IPS-18a (cell line): ENCODE measurements around the gene ABO.
"Not testable (repeated sequence)": the region's sequence is repeated elsewhere in the genome, so short reads cannot be mapped to it uniquely, and the experiment has no call there.

ENCODE experiments used
- H3K27ac ChIP-seq: one replicate; pipeline ENCODE4 v1.5.1; 2013; ENCODE audit warnings: low read length
- H3K27me3 ChIP-seq: one replicate; pipeline ENCODE4 v1.6.1; 2013; ENCODE audit warnings: mild to moderate bottlenecking, low read length; ENCODE audit not compliant: control insufficient read depth, insufficient read depth
- H3K36me3 ChIP-seq: one replicate; pipeline ENCODE4 v1.6.1; 2013; ENCODE audit warnings: low read depth, low read length; ENCODE audit not compliant: control insufficient read depth
- H3K4me1 ChIP-seq: one replicate; pipeline ENCODE4 v1.6.1; 2013; ENCODE audit warnings: low read depth, low read length; ENCODE audit not compliant: control insufficient read depth
- H3K4me3 ChIP-seq: one replicate; pipeline ENCODE4 v1.5.1; 2013; ENCODE audit warnings: low read length
- H3K9ac ChIP-seq: one replicate; pipeline ENCODE4 v1.6.1; 2013; ENCODE audit warnings: mild to moderate bottlenecking, low read length, moderate library complexity
- H3K9me3 ChIP-seq: one replicate; pipeline ENCODE4 v1.6.1; 2013; ENCODE audit warnings: low read depth, low read length; ENCODE audit not compliant: control insufficient read depth

Gene ABO

DNA sequence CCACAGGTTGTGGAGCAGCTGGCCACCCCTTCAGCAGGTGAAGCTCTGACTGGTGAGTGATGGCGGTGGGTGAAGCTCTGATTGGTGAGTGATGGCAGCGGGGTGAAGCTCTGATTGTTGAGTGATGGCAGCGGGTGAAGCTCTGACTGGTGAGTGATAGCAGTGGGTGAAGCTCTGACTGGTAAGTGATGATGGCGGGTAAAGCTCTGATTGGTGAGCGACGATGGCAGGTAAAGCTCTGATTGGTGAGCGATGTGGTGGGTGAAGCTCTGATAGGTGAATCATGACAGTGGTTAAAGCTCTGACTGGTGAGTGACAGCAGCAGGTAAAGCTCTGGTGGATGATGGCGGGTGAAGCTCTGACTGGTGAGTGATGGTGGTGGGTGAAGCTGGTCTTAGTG, 9.4 kb upstream of the ABO start:
- Histone ChIP-seq H3K27me3 (peaks cover 4% of the 10 kb centered on the region), H3K4me3 (no peak overlapping the region), H3K36me3 (no peaks in the 10 kb centered on the region), H3K9ac (no peak overlapping the region), H3K4me1 (no peaks in the 10 kb centered on the region), H3K9me3 (peaks cover 9% of the 10 kb centered on the region), H3K27ac (no peak overlapping the region)

DNA sequence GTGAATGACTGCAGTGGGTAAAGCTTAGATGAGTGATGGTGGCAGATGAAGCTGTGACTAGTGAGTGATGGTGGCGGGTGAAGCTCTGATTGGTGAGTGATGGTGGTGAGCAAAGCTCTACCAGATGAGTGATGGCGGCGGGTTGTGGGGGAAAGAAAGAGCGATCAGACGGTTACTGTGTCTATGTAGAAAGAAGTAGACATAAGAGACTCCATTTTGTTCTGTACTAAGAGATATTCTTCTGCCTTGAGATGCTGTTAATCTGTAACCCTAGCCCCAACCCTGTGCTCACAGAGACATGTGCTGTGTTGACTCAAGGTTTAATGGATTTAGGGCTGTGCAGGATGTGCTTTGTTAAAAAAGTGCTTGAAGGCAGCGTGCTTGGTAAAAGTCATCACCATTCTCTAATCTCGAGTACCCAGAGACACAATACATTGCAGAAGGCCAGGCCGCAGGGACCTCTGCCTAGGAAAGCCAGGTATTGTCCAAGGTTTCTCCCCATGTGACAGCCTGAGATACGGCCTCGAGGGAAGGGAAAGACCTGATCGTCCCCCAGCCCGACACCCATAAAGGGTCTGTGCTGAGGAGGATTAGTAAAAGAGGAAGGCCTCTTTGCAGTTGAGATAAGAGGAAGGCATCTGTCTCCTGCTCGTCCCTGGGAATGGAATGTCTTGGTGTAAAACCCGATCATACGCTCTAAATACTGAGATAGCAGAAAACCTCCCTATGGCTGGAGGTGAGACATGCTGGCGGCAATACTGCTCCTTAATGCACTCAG, 8.4 kb upstream of the ABO start:
- H3K4me1 ChIP-seq, H3K9me3 ChIP-seq, H3K27me3 ChIP-seq, H3K4me3 ChIP-seq, H3K9ac ChIP-seq, H3K27ac ChIP-seq, H3K36me3 ChIP-seq: not testable (repeated sequence)

DNA sequence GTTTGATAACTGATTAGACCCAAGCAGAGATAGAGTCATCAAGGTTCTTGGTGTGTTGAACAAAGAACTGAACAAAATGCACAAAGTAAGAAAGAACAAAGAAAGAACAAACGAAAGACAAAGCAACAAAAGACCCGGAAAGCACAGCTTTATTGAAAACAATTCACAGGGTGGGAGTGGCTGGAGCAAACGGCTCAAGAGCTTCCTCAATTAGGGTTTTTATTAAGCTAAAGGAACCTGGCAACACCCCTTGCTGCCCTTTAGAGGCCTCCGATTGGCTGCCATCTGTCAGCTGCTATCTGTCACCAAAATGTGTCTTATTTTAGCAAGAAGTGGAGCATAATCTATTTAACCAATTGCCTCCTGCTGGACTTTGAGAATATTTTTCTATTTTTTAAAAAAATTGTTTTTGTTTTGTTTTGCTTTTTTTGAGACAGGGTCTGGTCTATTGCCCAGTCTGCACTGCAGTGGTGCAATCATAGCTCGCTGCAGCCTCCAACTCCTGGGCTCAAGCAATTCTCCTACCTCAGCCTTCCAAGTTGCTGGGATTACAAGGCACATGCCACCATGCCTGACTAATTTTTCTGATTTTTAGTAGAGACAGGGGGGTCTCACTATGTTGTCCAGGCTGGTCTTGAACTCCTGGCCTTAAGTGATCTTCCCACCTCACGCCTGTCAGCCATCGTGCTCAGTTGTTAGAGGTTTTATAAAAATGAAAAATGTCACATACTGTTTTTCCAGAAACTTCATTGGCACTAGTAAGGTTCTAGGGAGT, 7.7 kb upstream of the ABO start:
- no peaks in the 10 kb centered on the region for H3K9me3 ChIP-seq
- H3K4me1 ChIP-seq = no peaks in the 10 kb centered on the region

DNA sequence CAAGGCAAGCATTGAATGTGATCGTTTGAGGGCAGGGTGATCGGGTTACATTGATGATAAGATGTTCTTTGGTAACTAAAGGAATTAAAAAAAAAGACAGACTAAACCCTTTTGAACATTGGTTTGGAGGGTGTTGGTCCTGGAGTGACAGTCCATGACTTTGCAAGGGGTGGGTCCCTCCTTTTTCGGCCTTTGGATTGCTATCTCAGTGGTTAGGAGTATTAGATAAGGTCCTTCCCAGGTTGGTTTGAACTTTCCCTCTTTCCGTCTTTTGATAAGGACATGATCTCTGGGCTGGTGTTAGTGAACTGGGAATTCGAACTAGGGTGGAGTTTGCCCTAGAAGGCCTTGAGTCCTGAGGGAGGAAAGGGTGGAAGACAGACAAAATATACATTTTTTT, 5.4 kb upstream of the ABO start:
- no peak overlapping the region for H3K27ac ChIP-seq
- H3K9me3 ChIP-seq = no peaks in the 10 kb centered on the region
- peaks cover 40% of the 10 kb centered on the region for H3K27me3 ChIP-seq
- no peaks in the 10 kb centered on the region for H3K4me1 ChIP-seq
- no peak overlapping the region for H3K9ac ChIP-seq
- H3K36me3 ChIP-seq = no peaks in the 10 kb centered on the region
- no peak overlapping the region for H3K4me3 ChIP-seq

More for the DNA sequence above, 7.7 kb upstream of the ABO start:
- Histone ChIP-seq H3K36me3 (no peaks in the 10 kb centered on the region), H3K9ac (no peak overlapping the region), H3K27ac (no peak overlapping the region), H3K4me3 (no peak overlapping the region), H3K27me3 (peaks cover 17% of the 10 kb centered on the region)

DNA sequence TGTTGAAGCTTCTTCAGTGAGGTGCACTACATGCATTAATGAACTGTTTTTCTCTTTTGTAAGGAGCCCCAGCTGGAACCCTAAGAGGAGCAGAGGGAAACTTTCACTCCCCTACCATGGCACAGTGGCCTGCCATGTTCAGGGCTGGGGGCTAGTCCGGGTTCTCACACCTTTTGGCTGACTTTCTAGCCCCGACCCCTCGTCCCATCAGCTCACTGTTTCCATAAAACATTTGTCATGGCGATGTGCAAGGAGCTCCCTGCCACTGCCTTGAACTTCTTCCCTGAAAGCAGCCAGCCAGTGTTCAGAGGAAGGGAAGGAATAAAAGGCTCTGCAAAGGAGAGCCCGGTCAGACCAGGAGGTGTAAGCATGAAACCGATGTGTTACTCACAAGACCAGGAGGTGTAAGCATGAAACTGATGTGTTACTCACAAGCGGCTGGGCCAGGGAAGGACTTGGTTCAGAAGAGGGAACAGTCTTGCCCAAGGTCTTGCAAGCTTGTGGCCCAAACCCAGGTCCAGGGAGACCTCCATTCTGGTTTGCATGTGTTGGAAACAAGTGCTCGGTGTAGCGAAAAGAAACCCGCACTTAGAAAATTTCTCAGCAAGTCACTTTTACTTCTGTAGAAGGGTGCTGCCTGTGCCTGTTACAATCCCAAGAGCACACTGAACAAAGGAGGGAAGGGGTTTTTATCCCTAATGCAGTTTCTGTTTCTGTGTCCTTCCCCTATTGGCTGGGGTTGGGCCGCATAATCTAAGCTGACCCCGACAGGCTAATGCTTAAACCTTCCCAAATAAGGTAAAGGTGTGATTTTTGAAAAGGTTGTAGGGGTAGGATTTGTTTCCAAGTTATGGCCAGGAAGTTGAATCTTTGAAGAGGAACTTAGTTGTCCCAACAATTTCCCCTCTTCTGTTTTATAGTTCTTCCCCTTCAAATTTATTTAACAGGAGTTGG, 3.4 kb upstream of the ABO start:
- Histone ChIP-seq H3K9me3 (no peaks in the 10 kb centered on the region), H3K9ac (no peak overlapping the region), H3K27me3 (peaks cover 59% of the 10 kb centered on the region), H3K4me1 (no peaks in the 10 kb centered on the region), H3K27ac (no peak overlapping the region), H3K36me3 (no peaks in the 10 kb centered on the region), H3K4me3 (no peak overlapping the region)

DNA sequence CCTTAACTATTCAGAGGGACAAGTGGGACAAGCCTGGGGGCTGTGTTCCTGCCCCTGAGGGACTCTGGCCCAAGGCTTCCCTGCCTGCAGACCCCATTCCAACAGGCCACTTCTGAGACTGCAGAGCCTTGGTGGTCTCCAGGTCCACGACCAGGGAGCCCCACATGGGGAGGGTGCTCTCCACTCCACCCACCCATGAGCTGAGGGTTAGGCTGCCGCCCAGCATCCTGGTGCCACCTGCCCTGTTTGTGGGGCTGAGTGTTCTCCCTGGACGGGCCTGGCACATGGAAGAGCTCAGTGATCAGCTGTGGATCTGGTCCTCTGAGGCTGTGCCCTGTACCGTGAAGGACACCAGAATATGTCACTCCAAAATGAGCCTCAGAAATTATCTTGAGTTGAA, 2.5 kb upstream of the ABO start:
- Histone ChIP-seq H3K27me3 (peaks cover 69% of the 10 kb centered on the region), H3K27ac (no peak overlapping the region), H3K4me3 (no peak overlapping the region), H3K9ac (no peak overlapping the region), H3K9me3 (no peaks in the 10 kb centered on the region), H3K4me1 (no peaks in the 10 kb centered on the region), H3K36me3 (no peaks in the 10 kb centered on the region)

DNA sequence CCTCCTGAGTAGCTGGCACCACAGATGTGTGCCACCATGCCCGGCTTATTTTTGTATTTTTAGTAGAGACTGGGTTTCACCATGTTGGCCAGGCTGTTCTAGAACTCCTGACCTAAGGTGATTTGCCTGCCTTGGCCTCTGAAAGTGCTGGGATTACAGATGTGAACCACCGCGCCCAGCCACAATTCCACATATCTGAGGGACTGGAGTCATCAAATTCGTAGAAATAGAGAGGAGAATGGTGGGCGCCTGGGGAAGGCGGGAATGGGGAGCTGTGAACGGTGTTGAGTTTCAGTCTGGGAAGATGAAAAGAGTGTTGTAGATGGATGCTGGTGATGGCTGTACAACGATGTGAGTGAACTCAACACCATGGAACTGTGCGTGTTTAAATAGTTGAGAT, 1.9 kb upstream of the ABO start:
- H3K4me1 ChIP-seq = no peaks in the 10 kb centered on the region
- no peak overlapping the region for H3K4me3 ChIP-seq
- H3K27me3 ChIP-seq = peaks cover 74% of the 10 kb centered on the region
- no peaks in the 10 kb centered on the region for H3K9me3 ChIP-seq
- no peak overlapping the region for H3K9ac ChIP-seq
- no peak overlapping the region for H3K27ac ChIP-seq
- no peaks in the 10 kb centered on the region for H3K36me3 ChIP-seq

DNA sequence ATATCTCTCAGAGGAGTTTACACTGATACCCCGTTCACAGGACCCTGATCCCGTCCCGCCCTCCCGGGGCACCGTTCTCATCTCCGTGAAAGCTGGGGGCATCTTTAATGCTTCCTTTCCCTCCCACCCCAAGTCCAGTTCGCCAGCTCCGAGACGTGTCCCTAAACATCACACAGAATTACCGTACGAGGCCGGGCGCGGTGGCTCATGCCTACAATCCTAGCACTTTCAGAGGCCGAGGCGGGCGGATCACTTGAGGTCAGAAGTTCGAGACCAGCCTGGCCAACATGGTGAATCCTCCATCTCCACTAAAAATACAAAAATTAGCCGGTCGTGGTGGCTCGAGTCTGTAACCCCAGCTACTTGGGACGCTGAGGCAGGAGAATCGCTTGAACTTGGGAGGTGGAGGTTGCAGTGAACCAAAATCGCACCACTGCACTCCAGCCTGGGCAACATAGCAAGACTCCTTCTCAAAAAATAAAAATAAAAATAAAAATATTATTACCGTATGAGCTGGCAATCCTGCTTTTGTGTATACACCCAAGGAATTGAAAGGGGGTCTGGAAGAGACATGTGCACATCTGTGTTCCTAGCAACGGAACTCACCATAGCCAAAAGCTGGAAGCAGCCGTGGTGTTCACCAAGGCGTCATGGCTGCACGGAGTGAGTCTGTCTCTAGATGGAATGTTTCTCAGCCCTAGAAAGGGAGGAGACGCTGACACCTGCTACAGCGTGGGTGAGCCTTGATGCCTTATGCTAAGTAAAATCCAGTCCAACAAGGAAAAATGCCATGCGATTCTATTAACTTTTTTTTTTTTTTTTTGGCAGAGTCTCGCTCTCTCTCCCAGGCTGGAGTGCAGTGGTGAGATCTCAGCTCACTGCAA, 1.2 kb upstream of the ABO start:
- no peaks in the 10 kb centered on the region for H3K4me1 ChIP-seq
- no peak overlapping the region for H3K9ac ChIP-seq
- peak overlapping the region; percentile 47 for H3K4me3 ChIP-seq
- peaks cover 81% of the 10 kb centered on the region for H3K27me3 ChIP-seq
- no peak overlapping the region for H3K27ac ChIP-seq
- H3K9me3 ChIP-seq = no peaks in the 10 kb centered on the region
- H3K36me3 ChIP-seq = no peaks in the 10 kb centered on the region

DNA sequence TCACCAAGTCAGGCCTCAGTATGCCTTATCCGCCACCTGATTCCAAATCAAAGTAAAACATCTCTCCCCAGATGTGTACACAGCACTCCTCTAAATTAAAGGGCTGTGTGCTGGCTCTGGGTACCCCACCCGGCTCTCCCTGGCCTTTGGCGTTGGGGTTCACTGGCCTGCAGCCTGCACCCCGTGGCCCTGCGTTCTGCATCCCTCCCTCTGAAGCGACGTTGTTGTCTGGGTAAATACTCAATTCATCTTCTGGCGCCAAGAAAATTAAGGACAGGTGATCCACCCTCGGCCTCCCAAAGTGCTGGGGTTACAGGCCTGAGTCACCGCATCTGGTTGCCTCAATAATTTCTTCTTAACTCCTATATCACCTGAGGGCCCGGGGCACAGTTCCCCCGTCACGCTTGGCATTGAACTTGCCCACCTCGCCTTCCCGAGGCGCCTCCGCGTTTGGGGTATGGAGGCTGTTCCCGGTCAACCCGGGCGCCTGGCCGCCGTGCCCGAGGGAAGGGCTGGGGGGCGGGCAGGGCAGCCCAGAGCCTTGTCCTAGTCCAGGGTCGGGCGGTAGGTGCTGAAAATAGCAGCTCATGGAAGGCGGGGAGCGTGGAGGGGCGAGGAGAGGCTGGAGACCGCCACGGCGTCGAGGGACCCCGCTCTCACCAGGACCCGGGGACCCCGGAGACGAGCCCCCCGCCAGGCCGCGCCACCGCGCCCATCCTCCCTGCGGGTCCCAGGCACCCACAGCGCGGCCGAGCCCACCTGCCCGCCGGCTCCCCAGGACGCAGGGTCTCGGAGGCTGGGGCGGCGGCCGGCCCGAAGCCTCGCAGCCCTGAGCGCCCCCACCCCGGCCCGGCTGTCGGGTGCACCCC, 531 bp downstream of the ABO start:
- H3K27me3 ChIP-seq = peaks cover 77% of the 10 kb centered on the region
- no peak overlapping the region for H3K9ac ChIP-seq

DNA sequence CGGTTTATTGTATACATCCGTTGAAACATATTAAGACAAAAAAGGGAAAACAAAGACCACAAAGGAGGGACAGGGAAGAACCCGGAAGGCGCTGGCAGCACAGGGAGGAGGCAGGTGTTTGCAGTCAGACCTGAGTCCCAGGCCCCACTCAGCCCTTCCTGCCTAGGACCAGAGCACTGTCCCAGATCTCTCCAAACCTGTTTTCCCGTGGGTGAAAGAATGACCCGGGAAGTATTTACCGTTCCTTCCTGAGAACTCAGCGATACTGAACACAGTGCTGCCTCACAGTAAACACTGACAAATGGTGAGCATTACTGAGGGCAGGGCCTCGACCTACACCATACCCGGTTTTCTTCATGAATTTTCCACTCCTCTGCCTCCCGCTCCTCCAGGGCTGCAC, 1.2 kb downstream of the ABO start:
- Histone ChIP-seq H3K27me3 (peaks cover 74% of the 10 kb centered on the region), H3K36me3 (no peaks in the 10 kb centered on the region), H3K27ac (no peak overlapping the region), H3K4me3 (no peak overlapping the region), H3K4me1 (no peaks in the 10 kb centered on the region), H3K9ac (no peak overlapping the region), H3K9me3 (no peaks in the 10 kb centered on the region)

More for the DNA sequence above, 531 bp downstream of the ABO start:
- no peak overlapping the region for H3K27ac ChIP-seq
- no peaks in the 10 kb centered on the region for H3K9me3 ChIP-seq
- H3K36me3 ChIP-seq = no peaks in the 10 kb centered on the region
- peak overlapping the region; percentile 47 for H3K4me3 ChIP-seq
- no peaks in the 10 kb centered on the region for H3K4me1 ChIP-seq
